Measurements from ENCODE around the gene LRRC25.

DNA sequence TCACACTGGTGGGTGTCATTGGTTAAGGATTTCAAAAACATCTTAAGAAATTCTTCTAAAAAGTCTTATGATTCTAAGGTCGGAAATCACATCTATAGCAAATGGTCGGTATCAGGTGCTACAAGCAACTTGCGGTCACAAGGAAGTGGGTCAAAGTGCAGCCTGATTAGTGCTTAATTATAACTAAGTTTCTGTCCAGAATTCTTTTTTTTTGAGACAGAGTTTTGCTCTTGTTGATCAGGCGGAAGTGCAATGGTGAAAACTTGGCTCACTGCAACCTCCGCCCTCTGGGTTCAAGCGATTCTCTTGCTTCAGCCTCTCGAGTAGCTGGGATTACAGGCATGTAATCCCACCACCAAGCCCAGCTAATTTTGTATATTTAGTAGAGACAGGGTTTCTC lies 12.6 kb downstream of the LRRC25 start:
- TF ChIP-seq, protein P1, sequence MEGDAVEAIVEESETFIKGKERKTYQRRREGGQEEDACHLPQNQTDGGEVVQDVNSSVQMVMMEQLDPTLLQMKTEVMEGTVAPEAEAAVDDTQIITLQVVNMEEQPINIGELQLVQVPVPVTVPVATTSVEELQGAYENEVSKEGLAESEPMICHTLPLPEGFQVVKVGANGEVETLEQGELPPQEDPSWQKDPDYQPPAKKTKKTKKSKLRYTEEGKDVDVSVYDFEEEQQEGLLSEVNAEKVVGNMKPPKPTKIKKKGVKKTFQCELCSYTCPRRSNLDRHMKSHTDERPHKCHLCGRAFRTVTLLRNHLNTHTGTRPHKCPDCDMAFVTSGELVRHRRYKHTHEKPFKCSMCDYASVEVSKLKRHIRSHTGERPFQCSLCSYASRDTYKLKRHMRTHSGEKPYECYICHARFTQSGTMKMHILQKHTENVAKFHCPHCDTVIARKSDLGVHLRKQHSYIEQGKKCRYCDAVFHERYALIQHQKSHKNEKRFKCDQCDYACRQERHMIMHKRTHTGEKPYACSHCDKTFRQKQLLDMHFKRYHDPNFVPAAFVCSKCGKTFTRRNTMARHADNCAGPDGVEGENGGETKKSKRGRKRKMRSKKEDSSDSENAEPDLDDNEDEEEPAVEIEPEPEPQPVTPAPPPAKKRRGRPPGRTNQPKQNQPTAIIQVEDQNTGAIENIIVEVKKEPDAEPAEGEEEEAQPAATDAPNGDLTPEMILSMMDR (IDR thresholded peaks at IDR 0.05) = no peak
- no peak for TF ChIP-seq POLR2A (IDR thresholded peaks at IDR 0.05)
